ENCODE measurements around the gene PLEKHM1. TPM values are rescaled to one million over a fixed set of nuclear protein-coding genes. Genes with fewer than 3 reads are reported as not detected.
A peak's percentile ranks its signal among the peaks of the same experiment; 100 is the strongest.

The PLEKHM1 gene
- total RNA-seq, 1 donor from 2014 or later: 15.9 TPM

- DNase-seq (ENCODE audit: low read depth): no peak
- no peak overlapping the region for H3K4me3 ChIP-seq (ENCODE audit: low read depth, low read length)
- no peak for TF ChIP-seq CTCF (conservative IDR thresholded peaks at IDR 0.05; ENCODE audit: low read depth, low read length)
Measured at GRCh38 chr17:45428931-45429338, 61.6 kb downstream of the PLEKHM1 start.

GRCh38 chr17:45428050-45428617 is 62.4 kb downstream of the PLEKHM1 start:
- TF ChIP-seq CTCF (conservative IDR thresholded peaks at IDR 0.05; ENCODE audit: low read depth, low read length): peak; percentile 85
- DNase-seq (ENCODE audit: low read depth): no peak
- H3K4me3 ChIP-seq (ENCODE audit: low read depth, low read length): no peak overlapping the region

GRCh38 chr17:45427181-45427835 is 63.2 kb downstream of the PLEKHM1 start:
- no peak for DNase-seq (ENCODE audit: low read depth)
- H3K4me3 ChIP-seq (ENCODE audit: low read depth, low read length): no peak overlapping the region
- no peak for TF ChIP-seq CTCF (conservative IDR thresholded peaks at IDR 0.05; ENCODE audit: low read depth, low read length)

- no peak for TF ChIP-seq CTCF (conservative IDR thresholded peaks at IDR 0.05; ENCODE audit: low read depth, low read length)
- DNase-seq (ENCODE audit: low read depth): no peak
- no peak overlapping the region for H3K4me3 ChIP-seq (ENCODE audit: low read depth, low read length)
Measured at GRCh38 chr17:45426561-45426960, 64.0 kb downstream of the PLEKHM1 start.

- TF ChIP-seq CTCF (conservative IDR thresholded peaks at IDR 0.05; ENCODE audit: low read depth, low read length): no peak
- DNase-seq (ENCODE audit: low read depth): no peak
- no peak overlapping the region for H3K4me3 ChIP-seq (ENCODE audit: low read depth, low read length)
Measured at GRCh38 chr17:45425984-45426413, 64.5 kb downstream of the PLEKHM1 start.

GRCh38 chr17:45425125-45425983 is 65.2 kb downstream of the PLEKHM1 start:
- peak overlapping the region; percentile 82 for H3K4me3 ChIP-seq (ENCODE audit: low read depth, low read length)
- peak; percentile 83 for DNase-seq (ENCODE audit: low read depth)
- TF ChIP-seq CTCF (conservative IDR thresholded peaks at IDR 0.05; ENCODE audit: low read depth, low read length): peak; percentile 76

Data from epithelial cell of proximal tubule (primary cell).